CD4-positive, alpha-beta T cell (primary cell): Measurements from ENCODE around the gene ZNF428. TPM values are rescaled to one million over a fixed set of nuclear protein-coding genes. Genes with fewer than 3 reads are reported as not detected.

Experiments
- ATAC-seq: fragments of 200-7000 bp; cut with Tn5 transposase; one replicate; pipeline ENCODE4 v1.10.0; 2022; ENCODE audit warnings: mild to moderate bottlenecking; ENCODE audit not compliant: poor library complexity
- CTCF ChIA-PET: fragments of 350-600 bp; sonication (Branson Sonifier 250); formaldehyde crosslinking; loops from one replicate; lab custom pipeline; 2021; ENCODE audit warnings: antibody characterized with exemption, inconsistent platforms; lab: Charles Lee
- POLR2A ChIA-PET: fragments of 350-600 bp; sonication (Branson Sonifier 250); formaldehyde crosslinking; loops from one replicate; lab custom pipeline; 2021; ENCODE audit warnings: antibody characterized with exemption, inconsistent platforms; lab: Charles Lee
- DNase-seq, 14 experiments: peaks; one replicate each; pipeline ENCODE4 v3.0.0-alpha.2; 2013 to 2020; ENCODE audit warnings: mixed read lengths in 2 of 14
- H3K27ac ChIP-seq, 2 donors: one replicate each; pipeline versions ENCODE4 v1.5.1 to v1.7.0; 2013; ENCODE audit warnings: low read length in 2 of 2, low read depth in 1 of 2, mild to moderate bottlenecking in 1 of 2
- H3K27me3 ChIP-seq, 2 experiments: 1 replicate in 1 of 2; 2 replicates in 1 of 2; pipeline versions ENCODE4 v1.6.1 to v1.7.0; 2013; ENCODE audit warnings: low read length in 2 of 2, control low read depth in 1 of 2, mild to moderate bottlenecking in 1 of 2, moderate library complexity in 1 of 2; ENCODE audit not compliant: insufficient read depth in 2 of 2, control insufficient read depth in 1 of 2
- H3K36me3 ChIP-seq: one replicate; pipeline ENCODE4 v1.6.1; 2013; ENCODE audit warnings: low read length, control low read depth; ENCODE audit not compliant: insufficient read depth
- H3K4me1 ChIP-seq: one replicate; pipeline ENCODE4 v1.6.1; 2013; ENCODE audit warnings: low read length, control low read depth; ENCODE audit not compliant: insufficient read depth
- H3K4me3 ChIP-seq: one replicate; pipeline ENCODE4 v1.5.1; 2013; ENCODE audit warnings: mild to moderate bottlenecking, low read length, moderate library complexity
- H3K9me3 ChIP-seq, 2 experiments: 1 replicate in 1 of 2; 2 replicates in 1 of 2; pipeline versions ENCODE4 v1.6.1 to v1.7.0; 2013; ENCODE audit warnings: low read length in 2 of 2, mild to moderate bottlenecking in 2 of 2, control low read depth in 1 of 2, moderate library complexity in 1 of 2; ENCODE audit not compliant: control insufficient read depth in 1 of 2, insufficient read depth in 1 of 2
- H3K27ac Mint-ChIP-seq: one replicate; pipeline ENCODE4 v1.8.0; 2020; ENCODE audit warnings: mixed read lengths
- H3K27me3 Mint-ChIP-seq: one replicate; pipeline ENCODE4 v1.8.0; 2021; ENCODE audit warnings: mixed read lengths
- H3K36me3 Mint-ChIP-seq: one replicate; pipeline ENCODE4 v1.8.0; 2021; ENCODE audit warnings: low read depth, mixed read lengths
- H3K4me1 Mint-ChIP-seq: one replicate; pipeline ENCODE4 v1.8.0; 2021; ENCODE audit warnings: low read depth, mixed read lengths
- H3K4me3 Mint-ChIP-seq: one replicate; pipeline ENCODE4 v1.8.0; 2020; ENCODE audit warnings: mild to moderate bottlenecking, mixed read lengths
- H3K9me3 Mint-ChIP-seq: one replicate; pipeline ENCODE4 v1.8.0; 2020; ENCODE audit warnings: mixed read lengths
- intact Hi-C, 2 experiments: fragments of 100-400 bp; cut with DNase I in 1 of 2; cut with micrococcal nuclease in 1 of 2; formaldehyde crosslinking; loops; one replicate each; pipeline versions ENCODE4 v1.15.1 to v1.9.0; 2023 to 2025; cut with DNase I, micrococcal nuclease
- total RNA-seq, 174 experiments: library from RNA in 2 of 174; stranded (reverse) in 2 of 174; gene quantifications; one replicate each; pipeline ENCODE4 v1.2.3 and lab custom pipeline; 2021 to 2026
- TF ChIP-seq, protein P1 (sequence below): fragments of 200-600 bp; IDR thresholded peaks from one replicate; pipeline ENCODE4 v1.8.0; 2022; ENCODE audit warnings: antibody characterized with exemption, mild to moderate bottlenecking

ZNF428 gene
- total RNA-seq, 2 experiments from 2014 or later: 22.3 to 24.8 TPM

DNA sequence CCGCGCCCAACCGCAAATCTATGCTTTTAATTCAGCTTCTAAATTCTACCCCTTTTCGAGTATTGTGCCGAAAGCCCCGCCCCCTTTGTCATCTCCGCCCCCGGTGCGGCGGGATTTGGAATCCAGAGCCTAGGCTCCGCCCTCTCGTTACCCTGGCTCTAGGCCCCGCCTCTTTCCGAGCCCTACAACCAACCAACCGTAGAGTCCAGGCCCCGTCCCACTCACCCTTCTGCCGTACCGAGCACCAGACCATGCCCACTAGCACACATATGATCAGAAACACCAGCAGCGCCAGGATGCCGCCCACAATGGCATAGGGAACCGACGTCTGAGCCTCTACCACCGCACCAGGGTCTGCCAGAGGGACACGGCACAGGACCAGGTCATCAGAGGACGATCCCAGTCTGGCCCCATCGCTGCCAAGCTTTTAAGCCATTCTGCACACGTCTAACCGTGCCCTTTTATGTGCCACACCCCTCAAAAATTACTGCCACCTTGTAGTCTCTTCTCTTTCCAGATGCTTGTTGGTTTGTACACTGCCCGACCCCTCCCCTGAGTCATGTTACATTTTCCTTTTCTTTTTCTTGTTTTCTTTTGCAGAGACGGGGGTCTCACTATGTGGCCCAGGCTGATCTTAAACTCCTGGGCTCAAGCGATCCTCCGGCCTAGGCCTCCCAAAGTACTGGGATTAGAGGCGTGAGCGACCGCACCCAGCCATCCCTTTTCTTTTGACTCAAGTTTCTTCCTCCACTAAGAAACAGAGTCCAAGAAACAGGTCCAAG, 4.7 kb upstream of the ZNF428 start:
- intact Hi-C loops: no loop called here
- H3K36me3 ChIP-seq: no peaks in the 10 kb centered on the region
- Mint-ChIP-seq H3K4me1 (peaks cover 45% of the 10 kb centered on the region), H3K27ac (peak overlapping the region; percentile 51), H3K36me3 (peaks cover 5% of the 10 kb centered on the region), H3K4me3 (peak overlapping the region; percentile 67), H3K27me3 (peaks cover 7% of the 10 kb centered on the region), H3K9me3 (no peaks in the 10 kb centered on the region)
- H3K4me1 ChIP-seq: peaks cover 31% of the 10 kb centered on the region
- no peak overlapping the region for H3K4me3 ChIP-seq
- CTCF ChIA-PET: no interaction called here
- peaks cover 0 to 4% of the 10 kb centered on the region in 2 experiments for H3K9me3 ChIP-seq
- ATAC-seq: no peak
- no peak overlapping the region for H3K27ac ChIP-seq
- peaks cover 0 to 6% of the 10 kb centered on the region in 2 experiments for H3K27me3 ChIP-seq
- DNase-seq: peak in 2 of 14 experiments; percentile 18 to 45
- TF ChIP-seq, protein P1, sequence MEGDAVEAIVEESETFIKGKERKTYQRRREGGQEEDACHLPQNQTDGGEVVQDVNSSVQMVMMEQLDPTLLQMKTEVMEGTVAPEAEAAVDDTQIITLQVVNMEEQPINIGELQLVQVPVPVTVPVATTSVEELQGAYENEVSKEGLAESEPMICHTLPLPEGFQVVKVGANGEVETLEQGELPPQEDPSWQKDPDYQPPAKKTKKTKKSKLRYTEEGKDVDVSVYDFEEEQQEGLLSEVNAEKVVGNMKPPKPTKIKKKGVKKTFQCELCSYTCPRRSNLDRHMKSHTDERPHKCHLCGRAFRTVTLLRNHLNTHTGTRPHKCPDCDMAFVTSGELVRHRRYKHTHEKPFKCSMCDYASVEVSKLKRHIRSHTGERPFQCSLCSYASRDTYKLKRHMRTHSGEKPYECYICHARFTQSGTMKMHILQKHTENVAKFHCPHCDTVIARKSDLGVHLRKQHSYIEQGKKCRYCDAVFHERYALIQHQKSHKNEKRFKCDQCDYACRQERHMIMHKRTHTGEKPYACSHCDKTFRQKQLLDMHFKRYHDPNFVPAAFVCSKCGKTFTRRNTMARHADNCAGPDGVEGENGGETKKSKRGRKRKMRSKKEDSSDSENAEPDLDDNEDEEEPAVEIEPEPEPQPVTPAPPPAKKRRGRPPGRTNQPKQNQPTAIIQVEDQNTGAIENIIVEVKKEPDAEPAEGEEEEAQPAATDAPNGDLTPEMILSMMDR: no peak
- POLR2A ChIA-PET: no interaction called here

DNA sequence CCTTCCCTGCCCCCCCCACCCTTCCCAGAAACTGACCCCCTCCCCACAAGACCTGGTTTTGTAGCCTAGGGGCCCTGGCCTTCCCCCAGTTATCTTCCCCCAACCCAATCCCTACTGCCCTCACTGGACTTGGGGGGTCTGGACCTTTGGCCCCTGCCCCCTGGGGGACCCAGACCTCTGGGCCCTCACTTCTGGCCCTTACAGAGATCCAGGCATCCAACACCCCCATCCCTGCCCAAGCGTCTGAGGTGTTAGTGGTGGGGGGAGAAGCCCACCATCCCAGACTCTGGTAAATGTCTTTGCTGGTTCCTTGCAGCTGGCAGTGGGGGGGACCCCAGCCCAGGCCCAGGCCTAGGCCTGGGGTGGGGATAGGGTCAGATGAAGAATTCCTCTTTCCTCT, 3.5 kb upstream of the ZNF428 start:
- no peak for DNase-seq
- Histone ChIP-seq H3K4me1 (peaks cover 41% of the 10 kb centered on the region), H3K4me3 (no peak overlapping the region), H3K27ac (no peak overlapping the region), H3K27me3 (peaks cover 0 to 6% of the 10 kb centered on the region in 2 experiments), H3K36me3 (no peaks in the 10 kb centered on the region), H3K9me3 (peaks cover 0 to 4% of the 10 kb centered on the region in 2 experiments)
- Mint-ChIP-seq H3K4me1 (peaks cover 50% of the 10 kb centered on the region), H3K4me3 (no peak overlapping the region), H3K36me3 (peaks cover 8% of the 10 kb centered on the region), H3K9me3 (no peaks in the 10 kb centered on the region), H3K27me3 (peaks cover 7% of the 10 kb centered on the region), H3K27ac (no peak overlapping the region)
- TF ChIP-seq, protein P1: no peak
- CTCF ChIA-PET: no interaction called here
- intact Hi-C loops: no loop called here
- POLR2A ChIA-PET: no interaction called here
- ATAC-seq: no peak

GRCh38 chr19:43622070-43622469, 2.6 kb upstream of the ZNF428 start:
- Histone ChIP-seq H3K4me3 (no peak overlapping the region), H3K27me3 (peaks cover 0 to 5% of the 10 kb centered on the region in 2 experiments), H3K4me1 (peaks cover 43% of the 10 kb centered on the region), H3K27ac (no peak overlapping the region), H3K9me3 (peaks cover 0 to 4% of the 10 kb centered on the region in 2 experiments), H3K36me3 (no peaks in the 10 kb centered on the region)
- ATAC-seq (no peak), DNase-seq (no peak)
- peaks cover 54% of the 10 kb centered on the region for H3K4me1 Mint-ChIP-seq
- POLR2A ChIA-PET: no interaction called here
- TF ChIP-seq, protein P1: no peak
- no peaks in the 10 kb centered on the region for H3K27me3 Mint-ChIP-seq
- H3K9me3 Mint-ChIP-seq: no peaks in the 10 kb centered on the region
- H3K4me3 Mint-ChIP-seq: no peak overlapping the region
- CTCF ChIA-PET: interaction anchor here (1.4 kb wide), 1 partner anchor 46 kb away, joined by 3 read pairs; no protein-coding TSS in a partner anchor
- intact Hi-C loops: no loop called here
- H3K27ac Mint-ChIP-seq: peak overlapping the region; percentile 70
- H3K36me3 Mint-ChIP-seq: peaks cover 8% of the 10 kb centered on the region
